HAP-1 (cell line): ENCODE results near the gene SYNGR2.

ENCODE experiments used
- DNase-seq, 2 experiments: peaks; one replicate each; pipeline ENCODE4 v3.0.0-alpha.2; 2016 to 2020; ENCODE audit warnings: low spot score in 2 of 2
- H3K27me3 ChIP-seq: fragments of 250-450 bp; sonication (Bioruptor Pico); 2 replicates; pipeline ENCODE4 v1.5.1; 2020; ENCODE audit warnings: low read depth, mild to moderate bottlenecking, moderate library complexity
- H3K36me3 ChIP-seq: fragments of 250-450 bp; sonication (Bioruptor Pico); replicated peaks from 2 replicates; pipeline ENCODE4 v1.5.1; 2020; ENCODE audit warnings: mild to moderate bottlenecking
- H3K4me1 ChIP-seq: fragments of 250-450 bp; sonication (Bioruptor Pico); 2 replicates; pipeline ENCODE4 v1.5.1; 2020; ENCODE audit warnings: mild to moderate bottlenecking
- H3K4me3 ChIP-seq: fragments of 250-450 bp; sonication (Bioruptor Pico); 2 replicates; pipeline ENCODE4 v1.5.1; 2020; ENCODE audit warnings: mild to moderate bottlenecking, moderate library complexity
- H3K9me3 ChIP-seq: fragments of 250-450 bp; sonication (Bioruptor Pico); 2 replicates; pipeline ENCODE4 v1.5.1; 2020; ENCODE audit warnings: mild to moderate bottlenecking, moderate library complexity
- in situ Hi-C: fragments of 300-500 bp; cut with MboI; formaldehyde crosslinking; loops from 3 replicates; pipeline ENCODE4 v1.14.3; 2020; ENCODE audit warnings: low sequenced_read_pairs, inconsistent platforms, mixed read lengths

The SYNGR2 gene

GRCh38 chr17:78125976-78126894 is 42.1 kb upstream of the SYNGR2 start:
- no peaks in the 10 kb centered on the region for H3K36me3 ChIP-seq
- in situ Hi-C loops: no loop called here
- no peaks in the 10 kb centered on the region for H3K9me3 ChIP-seq
- H3K4me1 ChIP-seq: peaks cover 4% of the 10 kb centered on the region; the same call in 1 of the 2 replicates
- no peak for DNase-seq
- no peak overlapping the region for H3K4me3 ChIP-seq
- H3K27me3 ChIP-seq: peaks cover under 1% of the 10 kb centered on the region; the same call in 1 of the 2 replicates

GRCh38 chr17:78126895-78127238 is 41.5 kb upstream of the SYNGR2 start:
- H3K36me3 ChIP-seq: no peaks in the 10 kb centered on the region
- peaks cover 4% of the 10 kb centered on the region; the same call in 1 of the 2 replicates for H3K4me1 ChIP-seq
- DNase-seq: no peak
- no peak overlapping the region for H3K4me3 ChIP-seq
- H3K9me3 ChIP-seq: no peaks in the 10 kb centered on the region
- H3K27me3 ChIP-seq: peaks cover 3% of the 10 kb centered on the region
- in situ Hi-C loops: no loop called here

- Histone ChIP-seq H3K27me3 (peaks cover 3% of the 10 kb centered on the region), H3K4me1 (peaks cover 4% of the 10 kb centered on the region; the same call in 1 of the 2 replicates), H3K36me3 (no peaks in the 10 kb centered on the region), H3K9me3 (no peaks in the 10 kb centered on the region), H3K4me3 (peak overlapping the region; percentile 59)
- in situ Hi-C loops: no loop called here
- no peak for DNase-seq
These were observed 41.0 kb upstream of the SYNGR2 start for GRCh38 chr17:78127239-78127887.

GRCh38 chr17:78127888-78128550 is 40.4 kb upstream of the SYNGR2 start:
- peaks cover 4% of the 10 kb centered on the region; the same call in 1 of the 2 replicates for H3K4me1 ChIP-seq
- in situ Hi-C loops: no loop called here
- H3K36me3 ChIP-seq: no peaks in the 10 kb centered on the region
- H3K4me3 ChIP-seq: peak overlapping the region; percentile 59
- DNase-seq: peak in 1 of 2 experiments; percentile 59
- H3K9me3 ChIP-seq: no peaks in the 10 kb centered on the region
- H3K27me3 ChIP-seq: peaks cover 3% of the 10 kb centered on the region

GRCh38 chr17:78128551-78129350 is 39.6 kb upstream of the SYNGR2 start, which contains the start of gene TMC6:
Gene TMC6, minus strand, starts transcription at chr17:78128755. Its CDS starts 1,923 bp downstream, at chr17:78126832.
- Histone ChIP-seq H3K4me3 (peak within 1 kb of the TSS; percentile 59), H3K4me1 (peaks cover 4% of the 10 kb centered on the region; the same call in 1 of the 2 replicates), H3K27me3 (peaks cover 3% of the 10 kb centered on the region), H3K36me3 (no peaks in the 10 kb centered on the region), H3K9me3 (no peaks in the 10 kb centered on the region)
- DNase-seq: peak; percentile 31 to 75
- in situ Hi-C loops: no loop called here

- Histone ChIP-seq H3K4me1 (peaks cover 4% of the 10 kb centered on the region; the same call in 1 of the 2 replicates), H3K4me3 (no peak overlapping the region; the same call in 1 of the 2 replicates), H3K36me3 (no peaks in the 10 kb centered on the region), H3K9me3 (no peaks in the 10 kb centered on the region), H3K27me3 (peaks cover 3% of the 10 kb centered on the region)
- no peak for DNase-seq
- in situ Hi-C loops: no loop called here
These were observed 38.9 kb upstream of the SYNGR2 start for GRCh38 chr17:78129351-78130089.

- no peak for DNase-seq
- in situ Hi-C loops: no loop called here
- H3K36me3 ChIP-seq: no peaks in the 10 kb centered on the region
- no peak overlapping the region for H3K4me3 ChIP-seq
- H3K27me3 ChIP-seq: peaks cover 3% of the 10 kb centered on the region
- H3K4me1 ChIP-seq: peaks cover 4% of the 10 kb centered on the region; the same call in 1 of the 2 replicates
- H3K9me3 ChIP-seq: no peaks in the 10 kb centered on the region
These were observed 38.3 kb upstream of the SYNGR2 start for GRCh38 chr17:78130090-78130436.

- H3K4me3 ChIP-seq: no peak within 1 kb of the TSS
- no peak for DNase-seq
- peaks cover 4% of the 10 kb centered on the region; the same call in 1 of the 2 replicates for H3K4me1 ChIP-seq
- H3K36me3 ChIP-seq: no peaks in the 10 kb centered on the region
- in situ Hi-C loops: no loop called here
- no peaks in the 10 kb centered on the region for H3K9me3 ChIP-seq
- H3K27me3 ChIP-seq: peaks cover 3% of the 10 kb centered on the region
These were observed 37.8 kb upstream of the SYNGR2 start, which contains the start of gene TMC8 for GRCh38 chr17:78130437-78131101. Gene TMC8, plus strand, starts transcription at chr17:78130771. Its CDS starts 818 bp downstream, at chr17:78131589.

GRCh38 chr17:78131172-78132083 is 37.0 kb upstream of the SYNGR2 start:
- H3K9me3 ChIP-seq: no peaks in the 10 kb centered on the region
- H3K4me3 ChIP-seq: no peak overlapping the region
- DNase-seq: no peak
- H3K36me3 ChIP-seq: no peaks in the 10 kb centered on the region
- peaks cover 3% of the 10 kb centered on the region for H3K27me3 ChIP-seq
- in situ Hi-C loops: no loop called here
- H3K4me1 ChIP-seq: peaks cover 4% of the 10 kb centered on the region; the same call in 1 of the 2 replicates

GRCh38 chr17:78132084-78132676 is 36.2 kb upstream of the SYNGR2 start:
- peaks cover 3% of the 10 kb centered on the region for H3K27me3 ChIP-seq
- peaks cover 4% of the 10 kb centered on the region; the same call in 1 of the 2 replicates for H3K4me1 ChIP-seq
- H3K4me3 ChIP-seq: no peak overlapping the region
- in situ Hi-C loops: no loop called here
- no peaks in the 10 kb centered on the region for H3K36me3 ChIP-seq
- peak in 1 of 2 experiments; percentile 37 for DNase-seq
- no peaks in the 10 kb centered on the region for H3K9me3 ChIP-seq

GRCh38 chr17:78132767-78133178 is 35.6 kb upstream of the SYNGR2 start:
- H3K9me3 ChIP-seq: no peaks in the 10 kb centered on the region
- peaks cover 4% of the 10 kb centered on the region; the same call in 1 of the 2 replicates for H3K4me1 ChIP-seq
- H3K36me3 ChIP-seq: no peaks in the 10 kb centered on the region
- no peak for DNase-seq
- no peak overlapping the region for H3K4me3 ChIP-seq
- peaks cover 3% of the 10 kb centered on the region for H3K27me3 ChIP-seq
- in situ Hi-C loops: no loop called here
